Erythroblast (primary cell): ENCODE data around the gene SIK3.

Source experiments
- GATA1 ChIP-seq: IDR thresholded peaks from 2 replicates; pipeline ENCODE4 v1.6.1; 2011; ENCODE audit warnings: low read depth, mild to moderate bottlenecking, control low read depth, low read length, moderate library complexity
- POLR2A ChIP-seq: IDR thresholded peaks from 2 replicates; pipeline ENCODE4 v1.6.1; 2011; ENCODE audit warnings: mild to moderate bottlenecking, low read length

DNA sequence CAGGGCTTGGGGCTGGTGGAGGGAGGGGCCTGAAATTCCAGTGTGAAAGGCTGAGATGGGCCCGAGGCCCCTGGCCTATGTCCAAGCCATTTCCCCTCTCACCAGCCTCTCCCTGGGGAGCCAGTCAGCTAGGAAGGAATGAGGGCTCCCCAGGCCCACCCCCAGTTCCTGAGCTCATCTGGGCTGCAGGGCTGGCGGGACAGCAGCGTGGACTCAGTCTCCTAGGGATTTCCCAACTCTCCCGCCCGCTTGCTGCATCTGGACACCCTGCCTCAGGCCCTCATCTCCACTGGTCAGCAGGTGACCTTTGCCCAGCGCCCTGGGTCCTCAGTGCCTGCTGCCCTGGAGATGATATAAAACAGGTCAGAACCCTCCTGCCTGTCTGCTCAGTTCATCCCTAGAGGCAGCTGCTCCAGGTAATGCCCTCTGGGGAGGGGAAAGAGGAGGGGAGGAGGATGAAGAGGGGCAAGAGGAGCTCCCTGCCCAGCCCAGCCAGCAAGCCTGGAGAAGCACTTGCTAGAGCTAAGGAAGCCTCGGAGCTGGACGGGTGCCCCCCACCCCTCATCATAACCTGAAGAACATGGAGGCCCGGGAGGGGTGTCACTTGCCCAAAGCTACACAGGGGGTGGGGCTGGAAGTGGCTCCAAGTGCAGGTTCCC lies 268.6 kb downstream of the SIK3 start, which contains the start of gene APOC3:
- TF ChIP-seq POLR2A = no peak
- TF ChIP-seq GATA1 = no peak
